Hematopoietic multipotent progenitor cell (in vitro differentiated cells): ENCODE results near the gene MYL5. TPM values are rescaled to one million over a fixed set of nuclear protein-coding genes. Genes with fewer than 3 reads are reported as not detected.
"Not testable (repeated sequence)": the region's sequence is repeated elsewhere in the genome, so short reads cannot be mapped to it uniquely, and the experiment has no call there.

Source experiments
- DNase-seq, 3 donors: peaks; one replicate each; pipeline ENCODE4 v3.0.0-alpha.2; 2011 to 2015; ENCODE audit warnings: low read depth in 2 of 3, low spot score in 2 of 3
- total RNA-seq: library from RNA; depleted of rRNA; stranded (reverse); fragments of >200 nt; gene quantifications from one replicate; pipeline ENCODE4 v1.2.3, GENCODE V29; 2012

The MYL5 gene
- total RNA-seq, 1 donor: 13.2 TPM

DNA sequence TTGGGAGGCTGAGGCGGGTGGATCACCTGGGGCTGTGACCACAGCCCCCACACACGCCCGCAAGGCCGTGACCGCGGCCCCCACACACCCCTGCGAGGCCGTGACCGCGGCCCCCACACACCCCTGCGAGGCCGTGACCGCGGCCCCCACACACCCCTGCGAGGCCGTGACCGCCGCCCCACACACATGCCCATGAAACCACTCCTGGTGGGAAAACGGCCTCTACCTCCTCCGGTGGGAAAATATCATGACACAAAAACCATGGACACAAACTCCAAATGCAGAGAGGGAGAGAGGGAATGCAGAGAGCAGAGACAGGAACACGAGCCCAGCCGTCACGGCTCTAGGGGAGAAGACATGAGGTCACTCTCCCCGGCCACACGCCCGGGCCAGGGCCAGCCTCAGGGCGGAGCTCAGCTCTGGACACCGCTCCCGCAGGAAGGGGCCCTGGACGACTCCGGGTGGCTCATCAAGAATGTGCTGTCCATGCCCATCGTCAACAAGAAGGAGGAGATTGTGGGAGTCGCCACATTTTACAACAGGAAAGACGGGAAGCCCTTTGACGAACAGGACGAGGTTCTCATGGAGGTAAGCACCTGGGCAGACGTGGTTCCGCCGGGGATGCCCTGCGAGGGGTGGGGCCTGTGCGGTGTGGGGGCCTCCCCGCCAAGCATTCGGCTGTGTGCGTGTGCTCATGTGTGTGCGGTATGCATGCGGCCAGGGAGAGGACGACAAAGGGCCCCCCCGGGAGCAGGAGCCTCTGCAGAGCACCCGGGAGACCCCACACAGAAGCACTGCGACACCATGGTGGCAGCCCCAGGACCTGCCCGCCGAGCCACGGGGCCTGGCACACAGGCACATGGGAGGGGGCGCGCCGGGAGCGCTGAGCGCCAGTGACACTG, 17.7 kb upstream of the MYL5 start:
- no peak for DNase-seq

DNA sequence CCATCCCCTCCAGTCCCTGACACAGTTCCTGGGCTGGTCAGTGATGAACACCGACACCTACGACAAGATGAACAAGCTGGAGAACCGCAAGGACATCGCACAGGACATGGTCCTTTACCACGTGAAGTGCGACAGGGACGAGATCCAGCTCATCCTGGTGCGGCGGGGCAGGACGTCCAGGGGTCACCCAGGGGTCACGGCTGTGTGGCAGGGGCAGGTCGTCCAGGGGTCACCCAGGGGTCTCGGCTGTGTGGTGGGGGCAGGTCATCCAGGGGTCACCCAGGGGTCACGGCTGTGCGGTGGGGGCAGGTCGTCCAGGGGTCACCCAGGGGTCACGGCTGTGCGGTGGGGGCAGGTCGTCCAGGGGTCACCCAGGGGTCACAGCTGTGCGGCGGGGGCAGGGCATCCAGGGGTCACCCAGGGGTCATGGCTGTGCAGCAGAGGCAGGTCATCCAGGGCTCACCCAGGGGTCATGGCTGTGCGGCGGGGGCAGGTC, 17.0 kb upstream of the MYL5 start:
- DNase-seq: no peak

DNA sequence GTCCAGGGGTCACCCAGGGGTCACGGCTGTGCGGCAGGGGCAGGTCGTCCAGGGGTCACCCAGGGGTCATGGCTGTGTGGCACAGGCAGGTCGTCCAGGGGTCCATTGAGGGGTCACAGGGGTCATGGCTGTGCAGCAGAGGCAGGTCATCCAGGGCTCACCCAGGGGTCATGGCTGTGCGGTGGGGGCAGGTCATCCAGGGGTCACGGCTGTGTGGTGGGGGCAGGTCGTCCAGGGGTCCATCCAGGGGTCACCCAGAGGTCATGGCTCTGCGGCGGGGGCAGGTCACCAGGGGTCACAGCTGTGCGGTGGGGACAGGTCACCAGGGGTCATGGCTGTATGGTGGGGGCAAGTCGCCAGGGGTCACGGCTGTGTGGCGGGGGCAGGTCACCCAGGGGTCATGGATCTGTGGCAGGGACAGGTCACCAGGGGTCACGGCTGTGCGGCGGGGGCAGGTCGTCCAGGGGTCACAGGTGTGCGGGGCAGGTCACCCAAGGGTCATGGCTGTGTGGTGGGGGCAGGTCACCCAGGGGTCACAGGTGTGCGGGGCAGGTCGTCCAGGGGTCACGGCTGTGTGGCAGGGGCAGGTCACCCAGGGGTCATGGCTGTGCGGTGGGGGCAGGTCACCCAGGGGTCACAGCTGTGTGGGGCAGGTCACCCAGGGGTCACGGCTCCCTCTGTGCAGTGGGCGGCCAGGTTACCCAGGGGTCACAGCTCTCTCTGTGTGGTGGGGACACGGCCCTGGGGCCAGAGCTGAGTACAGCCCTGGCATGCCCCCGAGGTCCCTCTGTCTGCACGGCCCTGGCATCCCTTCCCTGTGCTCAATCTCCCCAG, 16.3 kb upstream of the MYL5 start:
- DNase-seq: no peak

DNA sequence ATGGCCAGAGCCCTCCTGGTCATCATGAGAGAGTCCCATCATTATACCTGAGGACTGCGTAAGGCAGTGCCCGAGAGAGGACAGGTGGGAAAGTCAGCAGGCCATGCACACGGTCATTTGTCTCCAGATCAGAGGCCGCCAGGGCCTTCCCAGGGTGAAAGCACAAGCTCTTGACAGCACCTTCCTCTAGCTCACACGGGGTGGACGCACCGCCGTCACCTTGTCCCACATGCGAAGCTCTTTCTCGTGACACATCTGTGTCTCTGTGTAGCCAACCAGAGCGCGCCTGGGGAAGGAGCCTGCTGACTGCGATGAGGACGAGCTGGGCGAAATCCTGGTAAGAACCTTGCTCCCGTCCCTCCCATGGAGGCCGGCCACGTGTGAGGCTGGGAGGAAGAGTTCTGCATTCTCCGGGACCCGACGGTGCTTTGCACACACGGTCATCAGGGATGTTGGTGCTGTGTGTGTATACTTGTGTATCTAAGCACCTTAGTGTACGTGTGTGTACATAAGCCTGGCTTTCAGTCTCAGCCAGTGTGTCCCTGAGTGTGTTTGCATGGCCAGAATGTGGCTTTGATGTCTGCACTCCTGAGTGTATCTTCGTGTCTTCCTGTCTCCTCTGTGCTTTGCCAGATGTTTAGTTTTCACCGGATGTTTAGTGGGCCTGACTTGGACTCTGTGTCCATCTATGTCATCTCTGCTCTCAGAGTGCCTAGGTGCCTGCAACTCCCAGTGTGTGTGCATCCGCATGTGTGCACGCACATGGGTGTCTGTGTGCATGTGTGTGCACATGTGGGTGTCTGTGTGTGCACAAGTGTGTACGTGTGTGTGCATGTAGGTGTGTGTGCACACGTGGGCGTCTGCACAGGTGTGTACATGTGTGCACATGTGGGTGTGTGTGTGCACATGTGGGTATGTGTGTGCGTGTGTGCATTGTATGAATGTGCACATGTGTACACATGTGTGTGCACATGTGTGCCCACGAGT, 15.4 kb upstream of the MYL5 start:
- DNase-seq: no peak

DNA sequence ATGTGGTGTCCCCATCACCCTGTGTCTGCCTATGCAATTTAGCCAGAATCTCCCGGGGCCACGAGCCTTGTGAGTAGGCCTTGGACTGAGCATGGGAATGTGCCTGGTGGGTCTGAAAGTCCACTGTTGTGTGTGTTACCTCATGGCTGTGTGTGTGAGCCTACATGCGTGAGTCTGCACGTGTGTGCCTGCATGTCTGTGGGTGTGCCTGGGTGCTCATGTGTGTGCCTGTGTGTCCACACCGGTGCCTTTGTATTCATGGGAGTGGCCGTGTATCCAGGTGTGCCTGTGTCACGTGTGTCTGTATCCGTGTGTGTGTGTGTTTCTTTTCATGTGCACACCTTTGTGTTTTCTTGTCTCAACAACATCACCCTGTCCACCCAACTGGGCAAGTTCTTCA, 14.5 kb upstream of the MYL5 start:
- DNase-seq: no peak

DNA sequence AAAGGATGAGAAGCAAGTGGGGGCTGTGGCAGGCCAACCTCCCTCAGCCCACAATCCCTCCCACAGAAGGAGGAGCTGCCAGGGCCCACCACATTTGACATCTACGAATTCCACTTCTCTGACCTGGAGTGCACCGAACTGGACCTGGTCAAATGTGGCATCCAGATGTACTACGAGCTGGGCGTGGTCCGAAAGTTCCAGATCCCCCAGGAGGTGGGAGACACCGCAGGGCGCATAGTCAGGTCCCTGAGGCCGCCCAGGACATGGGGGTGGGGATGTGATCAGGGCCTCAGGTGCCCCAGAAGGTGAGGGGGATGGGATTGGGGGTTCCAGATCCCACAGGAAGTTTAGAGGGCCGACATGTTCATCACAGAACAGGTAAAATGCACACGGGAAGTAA, 13.9 kb upstream of the MYL5 start:
- no peak for DNase-seq

DNA sequence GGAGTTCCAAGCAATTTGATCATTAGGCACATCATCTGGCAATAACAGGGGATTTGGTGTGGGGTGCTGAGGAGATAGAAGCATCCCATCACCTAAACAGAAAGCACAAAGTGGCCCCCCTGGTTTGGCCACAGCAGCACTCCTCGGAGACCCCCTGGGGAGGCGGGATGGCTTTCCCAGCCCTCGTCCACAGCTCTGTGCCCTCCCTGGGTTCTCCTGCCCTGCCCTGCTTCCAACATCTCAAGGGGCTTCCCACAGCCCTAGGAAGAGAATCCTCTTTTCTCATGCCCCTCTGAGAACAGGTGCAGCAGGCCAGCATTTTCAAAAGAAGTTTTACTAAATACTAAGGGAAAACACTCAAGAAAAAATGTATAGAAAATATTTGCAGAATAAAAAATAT, 13.1 kb upstream of the MYL5 start:
- DNase-seq: no peak

DNA sequence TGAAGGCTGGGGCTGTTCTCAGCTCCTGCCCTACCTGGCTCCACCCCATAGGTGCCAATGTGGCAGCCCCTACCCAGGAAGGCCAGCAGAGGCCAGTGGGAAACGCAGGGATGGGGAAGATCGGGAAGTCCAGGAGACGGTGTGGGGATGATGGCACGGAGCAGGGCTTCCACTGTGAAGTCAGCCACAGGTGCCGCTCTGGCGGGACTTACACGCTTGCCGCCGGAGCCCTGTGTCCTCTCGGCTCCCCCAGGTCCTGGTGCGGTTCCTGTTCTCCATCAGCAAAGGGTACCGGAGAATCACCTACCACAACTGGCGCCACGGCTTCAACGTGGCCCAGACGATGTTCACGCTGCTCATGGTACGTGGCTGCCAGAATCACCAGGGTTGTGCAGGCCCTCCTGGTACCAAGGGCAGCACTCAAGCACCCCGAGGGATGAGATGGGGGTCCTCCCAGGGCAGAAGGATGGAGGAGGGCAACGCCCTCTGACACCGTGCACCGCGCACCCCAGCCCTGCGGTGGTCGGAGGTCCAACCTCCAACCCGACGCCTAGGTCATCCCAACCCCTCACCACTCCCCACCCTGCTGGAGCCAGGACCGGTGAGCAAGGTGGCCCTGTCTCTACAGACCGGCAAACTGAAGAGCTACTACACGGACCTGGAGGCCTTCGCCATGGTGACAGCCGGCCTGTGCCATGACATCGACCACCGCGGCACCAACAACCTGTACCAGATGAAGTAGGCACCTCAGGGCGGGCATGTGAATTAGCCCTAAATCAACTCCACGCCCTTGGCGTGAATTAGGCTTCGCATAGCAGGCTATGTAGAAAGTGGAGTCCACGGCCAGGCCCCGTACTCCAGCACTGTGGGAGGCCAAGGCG, 12.2 kb upstream of the MYL5 start:
- DNase-seq: no peak

DNA sequence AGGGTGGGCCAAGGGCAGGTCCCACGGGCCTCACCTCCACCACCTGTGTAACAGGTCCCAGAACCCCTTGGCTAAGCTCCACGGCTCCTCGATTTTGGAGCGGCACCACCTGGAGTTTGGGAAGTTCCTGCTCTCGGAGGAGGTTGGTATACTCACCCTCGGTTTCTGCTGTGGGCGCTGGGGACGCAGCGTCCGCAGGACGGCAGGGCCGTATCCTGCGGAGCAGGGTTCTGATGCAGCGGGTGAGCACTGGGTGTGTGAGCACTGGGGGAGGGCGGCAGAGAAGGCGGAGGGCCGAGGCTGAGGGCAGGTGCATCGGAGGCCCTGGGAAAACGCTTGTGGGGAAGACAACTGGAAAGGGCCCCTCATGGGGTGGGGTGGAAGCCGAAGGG, 11.3 kb upstream of the MYL5 start:
- no peak for DNase-seq

DNA sequence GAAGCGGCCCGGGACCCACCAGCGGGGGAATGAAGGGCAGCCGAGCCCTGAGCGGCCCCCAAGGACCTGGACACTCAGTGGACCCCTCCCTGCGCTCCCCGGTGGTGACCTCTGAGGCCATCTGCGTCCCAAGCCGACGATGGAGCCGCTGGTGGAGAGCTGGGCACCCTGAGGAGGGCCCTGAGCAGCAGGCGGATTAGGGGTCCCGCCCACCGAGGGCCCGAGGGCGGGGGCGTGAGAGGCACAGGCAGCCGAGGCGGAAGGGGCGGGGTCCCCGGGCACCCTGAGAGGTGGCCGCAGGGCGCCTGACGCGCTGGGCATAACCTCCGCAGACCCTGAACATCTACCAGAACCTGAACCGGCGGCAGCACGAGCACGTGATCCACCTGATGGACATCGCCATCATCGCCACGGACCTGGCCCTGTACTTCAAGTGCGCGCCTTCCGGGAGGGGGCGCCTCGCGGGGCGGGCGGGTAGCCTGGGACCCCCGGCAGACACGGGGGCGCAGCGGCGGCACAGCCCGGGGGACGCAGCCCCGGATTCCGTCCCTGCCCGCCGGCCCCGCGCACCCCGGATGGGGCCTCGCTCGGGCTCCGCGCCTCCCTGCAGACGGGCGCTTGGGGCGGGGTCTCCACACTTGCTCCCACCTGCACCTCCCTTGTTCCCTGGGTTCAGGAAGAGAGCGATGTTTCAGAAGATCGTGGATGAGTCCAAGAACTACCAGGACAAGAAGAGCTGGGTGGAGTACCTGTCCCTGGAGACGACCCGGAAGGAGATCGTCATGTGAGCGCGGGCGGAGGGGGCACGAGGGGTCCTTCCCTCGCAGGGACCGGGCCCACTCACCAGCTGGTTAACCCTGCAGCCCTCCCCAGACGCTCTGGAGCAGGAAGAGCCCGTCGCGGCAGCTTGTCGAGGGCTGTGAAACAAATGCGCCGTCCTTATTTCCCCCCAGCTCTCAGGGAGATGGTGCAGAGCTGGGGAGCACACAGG, 10.6 kb upstream of the MYL5 start:
- DNase-seq: peak in 2 of 3 donors; percentile 81 to 88

DNA sequence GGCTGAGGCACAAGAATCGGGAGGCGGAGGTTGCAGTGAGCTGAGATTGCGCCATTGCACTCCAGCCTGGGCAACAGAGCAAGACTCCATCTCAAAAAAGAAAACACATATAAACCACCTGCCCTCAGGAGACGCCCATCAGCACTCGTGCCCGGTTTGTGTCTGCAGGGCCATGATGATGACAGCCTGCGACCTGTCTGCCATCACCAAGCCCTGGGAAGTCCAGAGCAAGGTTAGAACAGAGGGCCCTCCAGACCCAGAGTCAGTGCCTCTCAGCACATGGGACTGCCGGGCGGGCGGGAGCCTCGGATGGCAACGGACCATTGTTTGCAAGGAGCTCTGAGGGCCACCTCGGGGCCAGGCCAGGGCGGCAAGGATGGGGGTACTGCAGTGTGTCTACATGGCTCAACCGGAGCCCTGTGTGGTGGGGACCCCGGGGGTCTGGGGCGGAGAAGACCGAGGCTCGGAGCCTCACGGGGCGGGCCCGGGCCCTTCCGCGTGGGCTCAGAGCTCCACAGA, 9.6 kb upstream of the MYL5 start:
- DNase-seq: no peak

DNA sequence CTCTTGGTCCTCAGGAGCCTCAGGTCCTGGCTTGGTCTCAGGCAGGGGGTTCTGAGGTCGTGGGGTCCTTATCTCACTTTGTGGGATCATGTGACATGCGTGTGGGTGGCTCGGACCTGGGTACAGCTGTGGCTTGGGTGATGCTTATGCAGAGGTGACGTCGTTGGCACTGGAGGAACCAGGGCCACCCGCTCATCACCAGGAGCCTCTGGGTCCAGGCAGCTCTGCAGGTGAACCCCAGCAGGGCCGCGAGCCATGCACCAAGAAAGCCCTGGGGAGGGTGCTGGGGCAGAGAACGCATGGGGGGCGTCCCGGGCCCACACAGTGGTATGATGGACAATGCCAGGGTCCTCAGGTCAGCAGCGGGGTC, 9.0 kb upstream of the MYL5 start:
- no peak for DNase-seq

DNA sequence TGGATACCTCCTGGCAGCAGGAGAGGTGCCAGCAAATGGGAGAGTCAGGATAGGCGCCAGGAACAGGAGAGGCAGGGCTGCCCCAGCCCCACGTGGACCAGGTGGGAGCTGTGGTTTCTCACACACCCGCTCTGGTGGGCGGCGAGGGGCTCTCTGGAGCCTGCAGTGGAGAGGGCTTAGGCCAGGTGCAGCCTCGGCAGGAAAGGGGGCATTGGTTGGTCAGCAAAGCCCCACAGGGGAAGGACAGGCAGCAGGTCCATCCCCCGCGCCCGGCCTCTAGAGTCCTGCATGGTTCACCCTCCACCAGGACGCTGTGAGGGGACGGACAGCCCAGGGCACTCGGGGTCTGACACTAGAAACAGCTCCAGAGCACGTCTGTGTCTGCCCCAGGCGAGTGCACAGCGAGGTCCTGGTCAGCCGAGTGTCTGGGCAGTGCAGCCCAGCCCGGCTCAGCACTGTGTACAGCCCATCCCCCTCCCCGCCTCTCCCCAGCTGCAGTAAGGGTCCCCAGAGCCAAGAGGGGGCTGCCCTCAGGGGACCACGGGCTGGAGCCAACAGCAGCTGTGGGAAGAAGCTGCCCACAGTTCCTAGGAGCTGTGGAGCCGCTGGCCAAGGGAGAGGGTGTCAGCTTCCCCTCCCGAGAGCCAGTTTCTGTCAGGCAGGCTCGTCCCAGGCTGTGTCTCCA, 8.4 kb upstream of the MYL5 start:
- no peak for DNase-seq

DNA sequence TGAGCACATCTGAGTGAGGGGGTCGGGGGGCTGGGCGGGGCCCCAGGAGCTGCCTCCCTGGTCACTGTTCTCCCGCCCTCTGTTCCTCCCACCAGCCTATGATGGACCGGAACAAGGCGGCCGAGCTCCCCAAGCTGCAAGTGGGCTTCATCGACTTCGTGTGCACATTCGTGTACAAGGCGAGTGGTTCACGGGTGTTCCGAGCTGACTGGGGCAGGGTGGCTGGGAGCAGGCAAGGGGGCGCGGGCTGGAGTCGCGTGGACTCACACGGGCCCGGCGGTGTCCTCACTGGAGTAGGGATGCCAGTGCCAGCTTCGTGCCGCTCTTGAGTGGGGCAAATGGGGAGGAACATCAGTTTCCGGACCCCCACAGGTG, 7.9 kb upstream of the MYL5 start:
- no peak for DNase-seq

DNA sequence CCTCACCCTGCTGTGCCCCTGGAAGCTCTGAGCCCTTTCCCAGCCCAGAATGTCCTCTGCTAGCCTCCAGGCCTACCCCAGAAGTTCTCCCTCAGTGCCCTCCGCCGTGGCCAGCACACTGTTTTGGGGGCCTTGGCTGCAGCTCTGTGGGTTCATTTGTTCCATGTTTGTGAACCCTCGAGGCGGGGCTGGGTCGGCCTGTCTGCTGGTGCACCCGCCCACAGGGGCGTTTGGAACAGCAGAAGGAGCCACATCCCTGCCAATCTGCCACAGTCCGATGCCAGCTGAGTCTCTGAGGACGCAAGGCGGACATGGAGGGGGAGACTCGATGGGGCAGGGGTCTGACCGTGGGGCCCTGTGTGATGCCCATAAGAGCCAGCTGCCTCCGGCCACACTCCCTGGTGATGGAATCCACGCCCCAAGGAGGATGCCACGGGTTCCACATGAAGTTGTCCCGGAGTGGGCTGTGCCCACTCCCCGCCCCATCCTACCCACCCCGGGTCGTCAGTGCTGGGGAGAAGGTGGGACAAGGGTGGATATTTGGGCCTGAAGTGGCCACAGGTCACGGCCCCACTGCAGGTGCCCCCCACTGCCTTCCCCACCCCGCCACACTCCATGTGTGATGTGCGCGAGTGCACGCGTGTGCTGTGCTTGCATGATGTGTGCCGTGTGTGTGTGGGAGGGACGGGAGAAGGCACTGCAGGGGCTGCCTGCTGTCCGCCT, 7.4 kb upstream of the MYL5 start:
- DNase-seq: no peak

DNA sequence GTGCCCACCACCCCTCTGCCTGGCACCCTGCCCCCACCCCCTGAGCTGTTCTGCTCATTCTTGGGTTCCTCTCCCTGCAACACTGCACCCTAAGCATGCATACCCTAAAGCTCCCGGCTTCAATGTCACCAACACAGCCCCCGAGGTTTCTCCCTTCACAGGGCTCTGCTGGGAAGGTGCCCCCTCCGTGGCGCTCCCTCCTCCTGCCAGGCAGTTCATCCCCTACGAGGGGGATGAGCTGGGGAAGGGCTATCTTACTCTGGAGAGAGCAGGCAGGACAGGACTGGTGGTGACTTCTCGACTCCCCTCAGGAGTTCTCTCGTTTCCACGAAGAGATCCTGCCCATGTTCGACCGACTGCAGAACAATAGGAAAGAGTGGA, 6.8 kb upstream of the MYL5 start:
- DNase-seq: no peak

DNA sequence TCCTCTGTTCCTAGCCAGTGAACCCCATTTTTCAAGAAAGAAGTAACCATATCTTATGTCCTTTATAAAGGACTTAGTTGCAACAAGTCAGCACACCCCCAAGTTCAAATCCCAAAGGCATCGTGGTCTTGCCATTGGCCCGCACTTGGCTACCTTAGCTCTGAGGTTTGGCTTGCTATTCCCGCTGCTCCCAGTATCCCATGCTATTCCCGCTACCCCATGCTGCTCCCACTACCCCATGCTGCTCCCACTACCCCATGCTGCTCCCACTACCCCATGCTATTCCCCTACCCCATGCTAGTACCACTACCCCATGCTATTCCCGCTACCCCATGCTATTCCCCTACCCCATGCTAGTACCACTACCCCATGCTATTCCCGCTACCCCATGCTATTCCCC, 6.1 kb upstream of the MYL5 start:
- not testable (repeated sequence) for DNase-seq
